Effector memory CD8-positive, alpha-beta T cell (primary cell): ENCODE data around the gene DALRD3.
"Not testable (repeated sequence)": the region's sequence is repeated elsewhere in the genome, so short reads cannot be mapped to it uniquely, and the experiment has no call there.

ENCODE experiments used
- ATAC-seq: fragments of 150-1000 bp; cut with Tn5 transposase; replicated peaks from 2 replicates; pipeline ENCODE4 v1.10.0; 2021; ENCODE audit warnings: mild to moderate bottlenecking, moderate library complexity
- DNase-seq, 3 experiments: peaks; one replicate each; pipeline ENCODE4 v3.0.0; 2021
- H3K27ac Mint-ChIP-seq, 2 donors: one replicate each; pipeline ENCODE4 v1.8.0; 2022; ENCODE audit warnings: mild to moderate bottlenecking in 2 of 2, mixed read lengths in 2 of 2, moderate library complexity in 2 of 2
- H3K27me3 Mint-ChIP-seq, 2 donors: one replicate each; pipeline ENCODE4 v1.8.0; 2022; ENCODE audit warnings: mixed read lengths in 2 of 2
- H3K36me3 Mint-ChIP-seq: one replicate; pipeline ENCODE4 v1.8.0; 2022; ENCODE audit warnings: mild to moderate bottlenecking, moderate library complexity, mixed read lengths; ENCODE audit not compliant: insufficient read depth
- H3K4me1 Mint-ChIP-seq, 2 donors: one replicate each; pipeline ENCODE4 v1.8.0; 2022; ENCODE audit warnings: low read depth in 2 of 2, mixed read lengths in 2 of 2
- H3K4me3 Mint-ChIP-seq, 2 donors: one replicate each; pipeline ENCODE4 v1.8.0; 2022; ENCODE audit warnings: mild to moderate bottlenecking in 2 of 2, mixed read lengths in 2 of 2, moderate library complexity in 2 of 2
- H3K9me3 Mint-ChIP-seq, 2 donors: one replicate each; pipeline ENCODE4 v1.8.0; 2022; ENCODE audit warnings: mixed read lengths in 2 of 2

Gene DALRD3

GRCh38 chr3:49017229-49017970, 980 bp downstream of the DALRD3 start:
- ATAC-seq (no peak), DNase-seq (no peak)
- Mint-ChIP-seq H3K4me1 (peaks cover 8 to 43% of the 10 kb centered on the region in 2 donors), H3K4me3 (peak overlapping the region; percentile 86 to 91), H3K9me3 (no peaks in the 10 kb centered on the region), H3K27me3 (no peaks in the 10 kb centered on the region), H3K27ac (peak overlapping the region; percentile 76 to 83), H3K36me3 (peaks cover 46% of the 10 kb centered on the region)

- ATAC-seq: no peak
- H3K27ac Mint-ChIP-seq: peak overlapping the region; percentile 76 to 83
Measured at GRCh38 chr3:49016414-49017228, 1.8 kb downstream of the DALRD3 start.

GRCh38 chr3:49015765-49016164, 2.6 kb downstream of the DALRD3 start:
- Mint-ChIP-seq H3K27me3 (no peaks in the 10 kb centered on the region), H3K9me3 (no peaks in the 10 kb centered on the region), H3K4me3 (peak overlapping the region in 1 of 2 donors; percentile 36), H3K27ac (peak overlapping the region in 1 of 2 donors; percentile 84), H3K4me1 (peaks cover 15 to 41% of the 10 kb centered on the region in 2 donors), H3K36me3 (peaks cover 45% of the 10 kb centered on the region)
- DNase-seq (no peak), ATAC-seq (no peak)

More at GRCh38 chr3:49016414-49017228, 1.8 kb downstream of the DALRD3 start:
- no peaks in the 10 kb centered on the region for H3K27me3 Mint-ChIP-seq
- H3K4me1 Mint-ChIP-seq: peaks cover 12 to 41% of the 10 kb centered on the region in 2 donors
- peaks cover 47% of the 10 kb centered on the region for H3K36me3 Mint-ChIP-seq
- H3K4me3 Mint-ChIP-seq: peak overlapping the region in 1 of 2 donors; percentile 91
- DNase-seq: no peak
- H3K9me3 Mint-ChIP-seq: no peaks in the 10 kb centered on the region

- Mint-ChIP-seq H3K9me3 (no peaks in the 10 kb centered on the region), H3K4me1 (peaks cover 12 to 35% of the 10 kb centered on the region in 2 donors), H3K27me3 (no peaks in the 10 kb centered on the region), H3K4me3 (no peak overlapping the region), H3K36me3 (peaks cover 45% of the 10 kb centered on the region), H3K27ac (peak overlapping the region in 1 of 2 donors; percentile 84)
- ATAC-seq: no peak
- no peak for DNase-seq
Measured at GRCh38 chr3:49015072-49015471, 3.3 kb downstream of the DALRD3 start.

GRCh38 chr3:49013738-49014660, 4.4 kb downstream of the DALRD3 start:
- Mint-ChIP-seq H3K27ac (no peak overlapping the region), H3K9me3 (no peaks in the 10 kb centered on the region), H3K27me3 (no peaks in the 10 kb centered on the region), H3K4me3 (no peak overlapping the region), H3K36me3 (peaks cover 49% of the 10 kb centered on the region), H3K4me1 (peaks cover 18 to 38% of the 10 kb centered on the region in 2 donors)
- ATAC-seq (peak; percentile 26), DNase-seq (no peak)

GRCh38 chr3:49013113-49013737, 5.2 kb downstream of the DALRD3 start:
- H3K4me1 Mint-ChIP-seq: peaks cover 21 to 38% of the 10 kb centered on the region in 2 donors
- H3K9me3 Mint-ChIP-seq: no peaks in the 10 kb centered on the region
- H3K27me3 Mint-ChIP-seq: no peaks in the 10 kb centered on the region
- no peak overlapping the region for H3K27ac Mint-ChIP-seq
- peaks cover 48% of the 10 kb centered on the region for H3K36me3 Mint-ChIP-seq
- H3K4me3 Mint-ChIP-seq: no peak overlapping the region
- ATAC-seq (no peak), DNase-seq (no peak)

- ATAC-seq (no peak), DNase-seq (no peak)
- Mint-ChIP-seq H3K9me3 (no peaks in the 10 kb centered on the region), H3K36me3 (peaks cover 55% of the 10 kb centered on the region), H3K27ac (no peak overlapping the region), H3K4me1 (peaks cover 26 to 40% of the 10 kb centered on the region in 2 donors), H3K4me3 (no peak overlapping the region), H3K27me3 (no peaks in the 10 kb centered on the region)
Measured at GRCh38 chr3:49012441-49013017, 5.9 kb downstream of the DALRD3 start.

GRCh38 chr3:49009396-49009795, 9.0 kb downstream of the DALRD3 start:
- ATAC-seq (no peak), DNase-seq (no peak)
- Mint-ChIP-seq H3K4me3 (peak overlapping the region in 1 of 2 donors; percentile 55), H3K27ac (peak overlapping the region in 1 of 2 donors; percentile 98), H3K4me1 (peaks cover 33% of the 10 kb centered on the region in 2 donors), H3K36me3 (peaks cover 52% of the 10 kb centered on the region), H3K9me3 (no peaks in the 10 kb centered on the region), H3K27me3 (no peaks in the 10 kb centered on the region)

- peak overlapping the region; percentile 98 to 99 for H3K4me3 Mint-ChIP-seq
- H3K9me3 Mint-ChIP-seq, H3K27me3 Mint-ChIP-seq, DNase-seq, ATAC-seq: not testable (repeated sequence)
- H3K27ac Mint-ChIP-seq: peak overlapping the region in 1 of 2 donors; percentile 98
- H3K36me3 Mint-ChIP-seq: peaks cover 46% of the 10 kb centered on the region
- H3K4me1 Mint-ChIP-seq: peaks cover 28 to 33% of the 10 kb centered on the region in 2 donors
Measured at GRCh38 chr3:49008627-49009026, 9.8 kb downstream of the DALRD3 start.

GRCh38 chr3:49007771-49008528, 10.4 kb downstream of the DALRD3 start:
- H3K36me3 Mint-ChIP-seq: peaks cover 42% of the 10 kb centered on the region
- H3K4me1 Mint-ChIP-seq: peaks cover 21 to 33% of the 10 kb centered on the region in 2 donors
- DNase-seq (peak; percentile 73 to 80 (median 77)), ATAC-seq (peak; percentile 47)
- no peaks in the 10 kb centered on the region for H3K27me3 Mint-ChIP-seq
- H3K4me3 Mint-ChIP-seq: peak overlapping the region; percentile 98 to 99
- peak overlapping the region; percentile 97 to 98 for H3K27ac Mint-ChIP-seq
- no peaks in the 10 kb centered on the region for H3K9me3 Mint-ChIP-seq

- H3K36me3 Mint-ChIP-seq: peaks cover 39% of the 10 kb centered on the region
- H3K4me1 Mint-ChIP-seq: peaks cover 23 to 35% of the 10 kb centered on the region in 2 donors
- no peaks in the 10 kb centered on the region for H3K27me3 Mint-ChIP-seq
- peak within 1 kb of the TSS; percentile 98 to 99 for H3K4me3 Mint-ChIP-seq
- ATAC-seq: peak; percentile 91
- DNase-seq: peak; percentile 92 to 97 (median 95)
- H3K9me3 Mint-ChIP-seq: no peaks in the 10 kb centered on the region
- peak within 1 kb of the TSS; percentile 97 to 98 for H3K27ac Mint-ChIP-seq
Measured at GRCh38 chr3:49007068-49007770, 11.2 kb downstream of the DALRD3 start, which contains the start of gene WDR6. Gene WDR6 (plus strand): TSS chr3:49007391. CDS start chr3:49007432, 41 bp downstream.
